GM23338 (cell line): ENCODE results near the gene MAPK12.
"Not testable (repeated sequence)": the region's sequence is repeated elsewhere in the genome, so short reads cannot be mapped to it uniquely, and the experiment has no call there.

Experiments
- CREB1 ChIP-seq: fragments of 250-450 bp; sonication (Bioruptor Pico); IDR thresholded peaks from 2 replicates; pipeline ENCODE4 v1.5.0; 2020; ENCODE audit warnings: low read depth, mild to moderate bottlenecking, moderate library complexity
- CTCF ChIP-seq, 2 experiments: fragments of 200-600 bp in 1 of 2; sonication (generic) in 1 of 2; conservative IDR thresholded peaks; 2 replicates each; pipeline versions ENCODE4 v1.5.1 to v1.6.1; 2016 to 2017; ENCODE audit warnings: antibody characterized with exemption in 2 of 2, low read depth in 2 of 2, mild to moderate bottlenecking in 2 of 2, moderate library complexity in 1 of 2
- ETS1 ChIP-seq: IDR thresholded peaks from 2 replicates; pipeline ENCODE4 v1.6.1; 2016; ENCODE audit warnings: antibody characterized with exemption
- EZH2 ChIP-seq: fragments of 200-600 bp; sonication (generic); IDR thresholded peaks from one replicate; pipeline ENCODE4 v1.8.0; 2017; ENCODE audit warnings: antibody characterized with exemption, mild to moderate bottlenecking, low read depth; ENCODE audit not compliant: unreplicated experiment
- EZH2phosphoT487 ChIP-seq: fragments of 200-600 bp; sonication (generic); IDR thresholded peaks from one replicate; pipeline ENCODE4 v1.8.1; 2018; ENCODE audit warnings: antibody characterized with exemption; ENCODE audit not compliant: unreplicated experiment
- JUNB ChIP-seq: IDR thresholded peaks from one replicate; pipeline ENCODE4 v1.6.1; 2016; ENCODE audit warnings: antibody characterized with exemption; ENCODE audit not compliant: unreplicated experiment
- POLR2AphosphoS5 ChIP-seq: IDR thresholded peaks from 2 replicates; pipeline ENCODE4 v1.6.1; 2016; ENCODE audit warnings: antibody characterized with exemption, low read depth
- STAT1 ChIP-seq: IDR thresholded peaks from one replicate; pipeline ENCODE4 v1.6.1; 2016; ENCODE audit warnings: antibody characterized with exemption; ENCODE audit not compliant: unreplicated experiment
- ZNF114 ChIP-seq: fragments of 250-450 bp; sonication (Bioruptor Pico); IDR thresholded peaks from 2 replicates; pipeline ENCODE4 v1.5.0; 2020; ENCODE audit warnings: mild to moderate bottlenecking, moderate library complexity
- ZNF331 ChIP-seq: fragments of 250-450 bp; sonication (Bioruptor Pico); IDR thresholded peaks from 2 replicates; pipeline ENCODE4 v1.5.0; 2020; ENCODE audit warnings: low read depth, mild to moderate bottlenecking, moderate library complexity

- not testable (repeated sequence) for TF ChIP-seq POLR2AphosphoS5; EZH2; CTCF (conservative IDR thresholded peaks at IDR 0.05; ENCODE audit: low read depth in 2 of 2); CREB1; ZNF114 (CRISPR knock-in tag); JUNB; EZH2phosphoT487; STAT1; ETS1; ZNF331 (CRISPR knock-in tag)
Observed at GRCh38 chr22:50204998-50205397, 56.5 kb downstream of the MAPK12 start.
